Stimulated activated CD4-positive, alpha-beta T cell treated with anti-CD3 and anti-CD28 coated beads, Interleukin-1b, Interleukin-23, amount 100 ng/mL, for 1 hour (primary cell): Measurements from ENCODE around the gene GRK3.

ENCODE experiments used
- DNase-seq, 2 donors: peaks; one replicate each; pipeline ENCODE4 v3.0.0-alpha.2; 2020; ENCODE audit warnings: low read depth in 2 of 2

GRK3 gene

DNA sequence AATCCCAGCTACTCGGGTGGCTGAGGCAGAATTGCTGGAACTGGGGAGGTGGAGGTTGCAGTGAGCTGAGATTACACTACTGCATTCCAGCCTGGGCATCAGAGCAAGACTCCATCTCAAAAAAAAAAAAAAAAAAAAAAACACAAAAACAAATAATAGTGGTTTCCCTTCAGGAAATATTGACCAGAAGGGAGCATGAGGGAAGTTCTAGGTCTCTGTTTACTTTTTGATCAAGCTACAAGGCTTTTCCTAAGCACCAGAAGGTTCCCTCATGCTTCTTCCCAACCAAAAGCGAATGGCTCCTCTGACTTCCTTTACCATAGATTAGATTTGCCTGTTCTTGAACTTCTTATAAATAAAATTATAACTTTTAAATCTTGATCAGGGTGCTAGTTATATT lies 195.8 kb downstream of the GRK3 start:
- DNase-seq: no peak

GRCh38 chr22:25760848-25761595 lies 196.5 kb downstream of the GRK3 start:
- no peak for DNase-seq

DNA sequence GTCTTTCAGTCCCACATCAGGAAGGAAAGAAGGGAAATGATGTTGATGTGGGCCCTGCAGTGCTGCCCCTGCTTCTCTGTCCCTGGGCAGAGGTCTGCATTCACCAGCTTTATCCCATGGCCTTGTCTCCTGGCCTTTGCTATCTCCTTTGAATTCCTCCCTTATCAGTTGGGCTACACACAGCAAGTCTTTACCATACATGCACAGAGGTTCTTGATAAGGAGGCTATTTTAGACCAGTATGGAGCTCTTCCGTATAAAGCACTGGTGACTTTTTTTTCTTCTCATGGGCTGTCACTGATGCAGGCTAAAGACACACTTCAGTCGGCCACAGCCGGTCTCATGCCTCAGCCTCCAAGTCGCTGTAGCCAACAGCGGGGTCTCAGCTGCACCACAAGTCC lies 197.7 kb downstream of the GRK3 start:
- DNase-seq: no peak

- DNase-seq: no peak
These were observed 198.8 kb downstream of the GRK3 start for GRCh38 chr22:25763239-25763777.

DNA sequence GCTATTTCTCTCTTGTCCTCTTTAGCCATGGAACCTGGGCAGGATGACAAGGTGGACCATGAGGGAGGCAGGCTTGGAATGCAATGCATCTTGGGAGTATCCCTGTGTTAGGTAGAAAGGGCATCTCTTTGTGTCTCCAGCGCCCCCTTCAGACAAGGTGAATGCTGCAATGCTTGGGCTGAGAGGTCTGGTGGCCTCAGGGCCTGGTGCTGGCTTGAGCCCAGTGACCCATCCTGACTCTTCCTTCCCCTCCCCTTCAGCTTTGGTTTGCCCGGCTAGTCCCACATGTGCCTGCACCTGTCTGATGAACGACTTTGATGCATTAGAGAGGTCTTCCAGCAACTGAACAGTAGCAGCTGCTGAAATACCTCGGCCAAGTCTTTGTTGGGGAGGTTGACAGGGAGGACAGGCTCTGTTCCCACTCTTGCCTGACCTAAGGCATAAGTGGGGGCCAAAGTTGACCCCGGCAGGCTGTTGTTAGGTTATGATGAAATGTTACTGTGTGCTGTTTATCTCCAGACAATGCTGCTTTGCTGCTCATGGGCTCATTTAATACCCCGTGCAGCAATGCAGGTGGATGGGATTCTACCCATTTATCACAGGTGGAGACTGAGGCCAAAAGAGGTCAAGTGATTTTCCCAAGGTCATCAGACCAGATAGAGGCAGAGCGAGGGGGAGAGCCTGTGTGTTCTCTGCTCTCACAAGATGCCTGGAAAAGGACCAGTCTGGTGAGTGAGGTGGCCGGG lies 200.0 kb downstream of the GRK3 start:
- DNase-seq: no peak

DNA sequence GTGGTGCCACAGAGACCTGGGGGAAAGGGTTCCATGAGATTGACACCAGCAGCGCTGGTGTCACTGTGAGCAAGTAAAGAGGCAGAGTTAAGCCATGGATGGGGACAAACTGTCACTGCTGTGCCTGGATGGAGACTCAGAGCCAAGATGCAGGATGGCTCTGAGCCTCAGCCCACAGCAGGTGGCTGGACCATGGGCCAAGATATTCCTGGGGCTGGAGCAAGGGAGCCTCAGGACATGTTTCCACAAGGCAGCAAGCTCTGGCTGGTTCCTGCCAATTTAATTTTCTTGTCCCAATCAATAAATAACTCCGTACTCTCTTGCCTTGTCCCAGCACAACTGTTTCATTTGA lies 200.5 kb downstream of the GRK3 start:
- DNase-seq: no peak

GRCh38 chr22:25765801-25766200 lies 201.3 kb downstream of the GRK3 start:
- DNase-seq: no peak

DNA sequence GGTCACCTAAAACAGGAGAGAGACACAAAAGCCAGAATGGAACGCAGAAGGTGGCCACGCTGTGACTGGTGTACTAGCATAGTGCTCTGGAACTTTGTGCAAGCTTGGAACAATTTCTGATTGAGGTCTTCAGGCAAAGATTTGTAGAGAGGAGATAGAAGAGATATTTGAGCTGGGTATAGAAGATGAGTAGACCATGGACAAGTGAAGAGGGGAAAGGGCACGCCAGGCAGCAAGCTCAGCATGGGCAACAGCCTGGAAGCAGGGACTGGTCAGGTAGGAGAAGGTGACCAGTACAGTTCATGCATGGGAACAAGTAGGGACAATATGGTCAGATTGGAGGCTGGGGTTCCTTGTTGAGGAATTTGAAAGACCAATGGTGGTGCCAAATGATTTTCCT lies 201.9 kb downstream of the GRK3 start:
- DNase-seq: no peak

- no peak for DNase-seq
These were observed 205.9 kb downstream of the GRK3 start for GRCh38 chr22:25770333-25770732.

GRCh38 chr22:25772288-25772687 lies 207.8 kb downstream of the GRK3 start:
- no peak for DNase-seq

GRCh38 chr22:25774575-25775026 lies 210.1 kb downstream of the GRK3 start:
- no peak for DNase-seq

DNA sequence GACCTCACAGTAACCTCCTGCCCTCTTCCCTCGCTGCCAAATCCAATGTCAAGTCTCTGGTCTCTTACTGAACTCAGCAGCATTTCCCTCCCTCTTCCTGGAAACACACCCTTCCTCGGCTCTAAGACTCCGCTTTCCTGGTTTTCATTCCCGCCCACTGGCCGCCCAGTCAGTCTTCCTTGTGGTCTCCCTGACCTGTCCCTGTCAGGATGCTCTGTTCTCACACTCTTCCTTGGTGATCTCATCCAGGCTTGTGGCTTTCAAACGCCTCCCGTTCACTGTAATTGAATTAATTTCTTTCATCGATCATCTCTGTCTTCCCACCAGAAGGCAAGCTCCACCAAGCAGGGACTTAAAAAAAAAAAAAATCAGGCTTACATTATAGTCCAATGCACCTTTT lies 211.1 kb downstream of the GRK3 start:
- no peak for DNase-seq

- DNase-seq: no peak
These were observed 212.9 kb downstream of the GRK3 start for GRCh38 chr22:25777411-25777810.

DNA sequence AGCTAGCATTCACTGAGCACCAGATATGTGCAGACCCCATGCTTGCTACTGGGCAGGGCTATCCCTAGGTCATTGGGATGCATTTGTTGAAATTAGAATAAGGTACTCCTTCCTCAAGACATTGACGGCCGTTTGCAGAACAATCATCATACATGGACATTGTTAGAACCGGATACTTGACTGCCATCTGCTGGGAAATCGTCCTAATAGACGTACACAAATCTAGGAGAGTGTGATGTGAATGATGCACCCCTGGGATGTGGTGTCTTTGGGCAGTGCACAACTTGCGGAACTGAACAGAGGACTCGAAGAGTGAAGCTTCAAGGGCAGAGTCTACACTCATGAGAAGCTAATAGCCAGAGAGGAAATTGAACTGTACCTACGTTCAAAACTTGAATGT lies 213.4 kb downstream of the GRK3 start:
- no peak for DNase-seq
